MG63 (cell line): ENCODE data around the gene LETM1. TPM values are rescaled to one million over a fixed set of nuclear protein-coding genes. Genes with fewer than 3 reads are reported as not detected.

Source experiments
- DNase-seq: peaks from one replicate; pipeline ENCODE4 v3.0.0-alpha.2; 2020
- H3K27me3 ChIP-seq: fragments of 250-450 bp; sonication (Bioruptor Pico); 2 replicates; pipeline ENCODE4 v1.5.1; 2020; ENCODE audit warnings: mild to moderate bottlenecking, moderate library complexity
- H3K36me3 ChIP-seq: fragments of 250-450 bp; sonication (Bioruptor Pico); 2 replicates; pipeline ENCODE4 v1.5.1; 2020; ENCODE audit warnings: mild to moderate bottlenecking, moderate library complexity
- H3K4me3 ChIP-seq: fragments of 250-450 bp; sonication (Bioruptor Pico); 2 replicates; pipeline ENCODE4 v1.5.1; 2020; ENCODE audit warnings: mild to moderate bottlenecking, moderate library complexity
- H3K9me3 ChIP-seq: fragments of 250-450 bp; sonication (Bioruptor Pico); 2 replicates; pipeline ENCODE4 v1.5.1; 2020; ENCODE audit warnings: mild to moderate bottlenecking, moderate library complexity
- total RNA-seq: library from RNA; depleted of rRNA; stranded (reverse); fragments of >200 nt; shearing (Covaris generic); gene quantifications from 2 replicates; pipeline ENCODE4 v1.2.3, GENCODE V29; 2014; ENCODE audit warnings: low replicate concordance

LETM1 gene
- total RNA-seq, 1 experiment from 2014 or later, result 49.4 TPM

- DNase-seq, result no peak
- no peaks in the 10 kb centered on the region for H3K36me3 ChIP-seq
- peaks cover 12% of the 10 kb centered on the region; the same call in 1 of the 2 replicates for H3K27me3 ChIP-seq
- H3K4me3 ChIP-seq, result no peak overlapping the region
- no peaks in the 10 kb centered on the region for H3K9me3 ChIP-seq
These were observed 58.6 kb downstream of the LETM1 start for GRCh38 chr4:1797298-1797860.

- peaks cover 12% of the 10 kb centered on the region; the same call in 1 of the 2 replicates for H3K27me3 ChIP-seq
- no peaks in the 10 kb centered on the region for H3K9me3 ChIP-seq
- no peak overlapping the region for H3K4me3 ChIP-seq
- no peak for DNase-seq
- H3K36me3 ChIP-seq, result no peaks in the 10 kb centered on the region
These were observed 59.3 kb downstream of the LETM1 start for GRCh38 chr4:1796486-1797204.

DNA sequence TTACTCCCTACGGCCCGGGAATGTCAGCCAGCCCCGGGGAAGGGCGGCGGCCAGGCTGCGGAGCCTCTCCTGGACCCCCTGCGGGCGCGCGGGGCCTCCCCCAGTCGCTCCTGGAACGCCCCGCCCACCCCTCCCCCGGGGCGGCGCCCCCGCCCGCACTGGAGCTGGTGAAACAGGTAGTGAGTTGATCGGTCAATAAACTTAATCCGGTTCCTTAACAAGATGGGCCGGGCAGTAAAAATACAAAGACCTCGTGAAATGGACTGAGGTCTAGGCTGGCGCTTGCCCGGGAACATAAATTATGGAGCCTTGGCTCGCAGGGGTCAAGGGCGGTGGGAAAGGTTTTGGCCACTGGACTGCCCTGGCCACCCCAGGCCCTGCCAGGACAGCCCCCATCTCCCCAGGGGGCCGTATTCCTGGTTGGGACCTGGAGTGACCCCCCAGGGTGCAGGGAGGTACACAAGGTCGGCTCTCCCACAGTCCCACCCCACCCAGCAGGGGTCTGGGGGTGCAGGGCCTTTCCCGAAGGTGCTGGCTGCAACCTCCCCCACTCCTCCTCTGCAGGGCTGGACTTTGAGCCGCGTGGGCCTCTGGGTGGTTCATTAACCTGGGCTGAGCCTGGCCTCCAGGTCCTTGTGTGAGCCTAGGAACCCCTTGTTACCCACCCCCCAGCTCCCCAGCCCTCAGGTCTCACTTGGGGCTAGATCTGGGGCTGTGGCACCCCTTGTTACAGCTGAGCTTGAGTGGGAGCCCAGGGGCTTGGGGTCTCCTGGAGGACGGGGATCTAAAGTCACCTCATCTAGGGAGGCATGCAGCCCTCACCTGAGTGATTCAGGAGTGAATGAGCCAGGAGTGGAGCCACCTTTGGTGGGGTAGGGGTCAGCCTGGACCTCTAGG lies 60.4 kb downstream of the LETM1 start:
- DNase-seq, result no peak
- Histone ChIP-seq H3K36me3 (no peaks in the 10 kb centered on the region), H3K4me3 (no peak overlapping the region), H3K9me3 (no peaks in the 10 kb centered on the region), H3K27me3 (peaks cover 12% of the 10 kb centered on the region; the same call in 1 of the 2 replicates)

DNA sequence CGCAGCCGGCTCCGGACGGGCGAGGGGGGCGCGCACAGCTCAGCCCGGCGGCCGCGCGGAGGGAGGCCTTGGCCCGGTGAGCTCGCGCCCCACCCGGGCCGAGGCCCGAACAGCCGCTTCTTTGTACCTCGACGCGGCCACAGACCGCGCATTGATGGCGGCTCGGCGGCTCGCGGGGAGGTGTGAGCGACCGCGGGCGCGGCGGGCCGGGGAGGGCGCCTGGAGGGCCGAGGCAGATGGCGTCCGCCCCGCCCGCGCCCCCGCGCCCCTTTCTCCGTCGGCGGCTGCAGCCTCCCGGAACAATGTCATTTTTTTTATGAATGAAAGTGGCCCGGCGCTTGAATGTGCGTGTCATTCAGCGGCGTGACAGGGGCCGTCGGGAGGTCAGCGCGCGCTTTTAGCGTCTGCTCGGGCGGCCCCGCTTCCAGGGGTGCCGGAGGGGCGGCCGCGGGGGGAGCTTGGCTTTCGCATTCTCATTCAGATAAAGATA lies 61.1 kb downstream of the LETM1 start:
- Histone ChIP-seq H3K4me3 (no peak overlapping the region), H3K9me3 (no peaks in the 10 kb centered on the region), H3K27me3 (peaks cover 12% of the 10 kb centered on the region; the same call in 1 of the 2 replicates), H3K36me3 (no peaks in the 10 kb centered on the region)
- DNase-seq, result no peak

- no peaks in the 10 kb centered on the region for H3K36me3 ChIP-seq
- H3K4me3 ChIP-seq, result no peak overlapping the region
- peaks cover 12% of the 10 kb centered on the region; the same call in 1 of the 2 replicates for H3K27me3 ChIP-seq
- DNase-seq, result no peak
- no peaks in the 10 kb centered on the region for H3K9me3 ChIP-seq
These were observed 61.8 kb downstream of the LETM1 start for GRCh38 chr4:1793940-1794808.

- no peaks in the 10 kb centered on the region for H3K9me3 ChIP-seq
- H3K27me3 ChIP-seq, result peaks cover 12% of the 10 kb centered on the region; the same call in 1 of the 2 replicates
- DNase-seq, result no peak
- H3K4me3 ChIP-seq, result no peak overlapping the region; the same call in 1 of the 2 replicates
- H3K36me3 ChIP-seq, result no peaks in the 10 kb centered on the region
These were observed 62.5 kb downstream of the LETM1 start for GRCh38 chr4:1793496-1793840.

DNA sequence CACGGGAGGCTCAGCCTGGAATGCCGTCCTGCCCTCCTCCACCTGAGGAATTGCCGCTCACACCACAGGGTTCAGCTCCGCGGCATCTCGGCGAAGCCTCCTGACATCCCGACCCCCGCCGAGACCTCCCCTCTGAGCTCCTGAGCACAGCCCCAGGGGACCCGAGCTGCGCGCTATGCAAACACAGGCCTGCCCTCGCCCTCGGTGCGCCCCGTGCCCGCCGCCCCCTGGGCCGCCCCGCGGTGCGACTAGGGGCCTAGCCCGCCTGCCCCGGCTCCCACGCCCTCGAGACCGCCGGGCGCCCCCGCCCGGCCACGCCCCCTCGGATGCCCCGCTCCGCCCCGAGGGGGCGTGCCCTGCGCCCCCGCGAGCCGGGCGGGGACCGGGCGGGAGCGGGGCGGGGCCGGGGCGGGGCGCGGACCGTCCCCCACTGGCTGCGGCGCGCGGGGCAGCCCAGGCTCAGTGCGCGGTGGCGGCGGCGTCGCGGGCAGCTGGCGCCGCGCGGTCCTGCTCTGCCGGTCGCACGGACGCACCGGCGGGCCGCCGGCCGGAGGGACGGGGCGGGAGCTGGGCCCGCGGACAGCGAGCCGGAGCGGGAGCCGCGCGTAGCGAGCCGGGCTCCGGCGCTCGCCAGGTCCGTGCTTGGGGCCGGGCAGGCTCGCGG lies 63.0 kb downstream of the LETM1 start, which contains the start of gene FGFR3:
Gene FGFR3, plus strand, starts transcription at position 462 of the 664 bp plus-strand sequence. CDS start 642 bp downstream, outside the sequence.
- H3K9me3 ChIP-seq, result no peaks in the 10 kb centered on the region
- no peak within 1 kb of the TSS; the same call in 1 of the 2 replicates for H3K4me3 ChIP-seq
- no peaks in the 10 kb centered on the region for H3K36me3 ChIP-seq
- H3K27me3 ChIP-seq, result peaks cover 12% of the 10 kb centered on the region; the same call in 1 of the 2 replicates
- peak; percentile 13 for DNase-seq

DNA sequence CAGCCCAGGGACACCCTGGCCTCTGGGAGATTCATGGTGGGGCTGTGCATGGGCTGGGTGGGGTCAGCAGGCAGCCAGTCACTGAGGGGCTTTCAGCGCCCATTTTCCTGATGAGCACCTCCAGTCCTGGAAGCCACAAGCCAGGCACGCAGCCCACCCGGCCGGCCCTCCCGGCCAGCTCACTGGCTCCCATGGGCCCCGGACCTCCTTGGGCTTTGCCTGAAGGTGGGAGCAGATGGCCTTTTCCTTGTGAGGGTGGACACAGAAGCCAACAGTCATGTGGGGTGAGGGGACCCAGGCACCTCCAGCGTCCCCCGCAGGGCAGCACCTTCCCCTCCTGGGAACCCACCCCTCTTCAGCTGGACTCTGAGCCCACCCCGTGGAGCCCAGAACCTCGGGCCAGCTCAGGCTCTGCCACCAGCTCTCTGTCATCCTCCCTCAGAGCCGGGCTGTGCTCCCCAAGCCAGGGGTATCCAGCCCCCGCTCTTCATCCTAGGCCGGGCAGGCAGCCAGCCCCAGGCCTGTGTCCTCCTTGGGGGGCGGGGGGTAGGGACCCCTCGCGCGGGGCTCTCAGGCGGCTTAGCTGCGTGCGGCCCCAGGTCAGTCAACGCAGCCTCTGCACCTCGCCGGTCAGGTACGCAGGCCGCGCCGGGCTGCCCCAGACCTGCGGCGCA lies 63.7 kb downstream of the LETM1 start:
- peaks cover 12% of the 10 kb centered on the region; the same call in 1 of the 2 replicates for H3K27me3 ChIP-seq
- no peaks in the 10 kb centered on the region for H3K9me3 ChIP-seq
- no peaks in the 10 kb centered on the region for H3K36me3 ChIP-seq
- no peak for DNase-seq
- no peak overlapping the region for H3K4me3 ChIP-seq

DNA sequence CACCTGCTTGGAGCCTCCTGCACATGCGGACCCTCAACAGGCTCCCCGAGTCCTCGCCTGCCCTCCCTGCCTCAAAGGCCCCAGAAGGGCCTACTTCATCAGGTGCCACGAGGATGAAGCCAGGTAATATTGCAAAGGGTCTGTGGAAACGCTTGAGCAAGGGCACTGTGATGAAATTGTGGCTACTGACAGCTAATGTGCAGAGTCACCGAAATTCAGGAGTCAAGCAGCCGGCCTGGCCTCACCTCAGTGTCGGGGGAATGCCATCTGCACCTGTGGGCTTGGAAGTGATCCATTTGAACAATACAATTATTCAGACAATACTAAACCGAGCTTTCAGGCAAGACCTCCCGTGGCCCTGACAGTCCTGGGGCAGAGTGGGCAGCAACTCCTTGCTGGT lies 66.0 kb downstream of the LETM1 start:
- Histone ChIP-seq H3K27me3 (peaks cover 7% of the 10 kb centered on the region; the same call in 1 of the 2 replicates), H3K4me3 (no peak overlapping the region), H3K9me3 (no peaks in the 10 kb centered on the region), H3K36me3 (no peaks in the 10 kb centered on the region)
- DNase-seq, result no peak

- peaks cover 7% of the 10 kb centered on the region; the same call in 1 of the 2 replicates for H3K27me3 ChIP-seq
- no peaks in the 10 kb centered on the region for H3K9me3 ChIP-seq
- no peaks in the 10 kb centered on the region for H3K36me3 ChIP-seq
- no peak for DNase-seq
- no peak overlapping the region for H3K4me3 ChIP-seq
These were observed 66.4 kb downstream of the LETM1 start for GRCh38 chr4:1789552-1789951.

DNA sequence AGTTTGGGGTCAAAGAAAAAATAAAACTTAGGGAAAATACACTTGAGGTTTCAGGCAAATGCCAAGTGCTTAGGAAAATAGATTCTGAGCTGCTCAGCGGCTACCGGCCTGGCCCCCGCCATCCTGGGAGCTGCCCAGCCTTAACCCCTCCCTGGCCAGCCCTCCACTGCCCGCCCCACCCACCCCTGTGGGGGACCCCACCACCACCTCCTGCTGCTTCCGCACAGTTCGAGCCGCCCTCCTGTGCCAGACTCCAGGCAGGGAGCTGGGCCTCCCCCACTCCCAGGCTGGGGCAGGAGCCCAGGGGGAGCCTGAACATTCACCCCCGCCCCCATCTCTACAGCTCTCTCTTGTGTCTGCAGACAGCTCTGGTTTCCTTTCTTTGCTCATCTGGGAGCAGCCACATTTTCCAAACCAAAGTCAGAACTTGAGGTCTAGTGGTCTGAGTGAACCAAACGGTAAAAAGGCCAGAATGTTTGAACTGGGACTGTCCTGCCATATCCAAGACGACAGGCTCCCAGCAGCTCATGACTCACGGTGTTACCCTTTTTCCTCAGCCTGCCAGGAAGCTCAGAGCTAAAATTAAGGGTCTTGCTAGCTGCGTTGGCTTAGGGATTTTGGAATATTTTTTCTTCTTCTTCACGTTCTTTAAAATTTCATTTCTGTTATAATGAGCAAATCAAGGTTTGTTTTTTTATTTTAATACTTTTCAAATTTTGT lies 67.5 kb downstream of the LETM1 start:
- no peak for DNase-seq
- no peaks in the 10 kb centered on the region for H3K27me3 ChIP-seq
- no peaks in the 10 kb centered on the region for H3K9me3 ChIP-seq
- H3K4me3 ChIP-seq, result no peak overlapping the region
- no peaks in the 10 kb centered on the region for H3K36me3 ChIP-seq

- no peak overlapping the region for H3K4me3 ChIP-seq
- no peaks in the 10 kb centered on the region for H3K27me3 ChIP-seq
- DNase-seq, result no peak
- no peaks in the 10 kb centered on the region for H3K9me3 ChIP-seq
- no peaks in the 10 kb centered on the region for H3K36me3 ChIP-seq
These were observed 68.4 kb downstream of the LETM1 start for GRCh38 chr4:1787411-1788077.

GRCh38 chr4:1786544-1787362 lies 69.2 kb downstream of the LETM1 start:
- no peak overlapping the region for H3K4me3 ChIP-seq
- no peak for DNase-seq
- H3K9me3 ChIP-seq, result no peaks in the 10 kb centered on the region
- no peaks in the 10 kb centered on the region for H3K27me3 ChIP-seq
- H3K36me3 ChIP-seq, result no peaks in the 10 kb centered on the region
